SK-N-MC (cell line): ENCODE measurements around the gene MRPS24.

Experiments used
- DNase-seq: peaks from one replicate; pipeline ENCODE4 v3.0.0-alpha.2; 2011; ENCODE audit warnings: low read depth, low spot score
- H3K27ac ChIP-seq: fragments of 200-600 bp; sonication (generic); 2 replicates; pipeline ENCODE4 v1.5.1; 2016; ENCODE audit warnings: mixed run types
- H3K36me3 ChIP-seq: fragments of 200-600 bp; sonication (generic); 2 replicates; pipeline ENCODE4 v1.6.1; 2017; ENCODE audit warnings: antibody characterized with exemption, low read length, mixed read lengths; ENCODE audit not compliant: insufficient read depth
- H3K4me3 ChIP-seq: fragments of 200-600 bp; sonication (generic); 2 replicates; pipeline ENCODE4 v1.5.1; 2016
- H3K9ac ChIP-seq: fragments of 200-600 bp; sonication (generic); 2 replicates; pipeline ENCODE4 v1.8.0; 2017; ENCODE audit warnings: mixed run types, mixed read lengths; ENCODE audit not compliant: insufficient read length
- H3K9me3 ChIP-seq: fragments of 200-600 bp; sonication (generic); 2 replicates; pipeline ENCODE4 v1.6.1; 2017; ENCODE audit warnings: low read depth, mild to moderate bottlenecking, antibody characterized with exemption, low read length, moderate library complexity, mixed read lengths
- EZH2 ChIP-seq: fragments of 200-600 bp; sonication (generic); IDR thresholded peaks from one replicate; pipeline ENCODE4 v1.6.1; 2017; ENCODE audit warnings: antibody characterized with exemption
- FOXP2 ChIP-seq: optimal IDR thresholded peaks from 2 replicates; pipeline ENCODE3; 2011; ENCODE audit warnings: mild to moderate bottlenecking, moderate library complexity; ENCODE audit not compliant: insufficient read depth; ENCODE audit errors: extremely low read length, control extremely low read depth
- POLR2AphosphoS5 ChIP-seq: IDR thresholded peaks from 2 replicates; pipeline ENCODE4 v1.6.1; 2012; ENCODE audit warnings: mild to moderate bottlenecking, low read depth, low read length, borderline replicate concordance

The MRPS24 gene

DNA sequence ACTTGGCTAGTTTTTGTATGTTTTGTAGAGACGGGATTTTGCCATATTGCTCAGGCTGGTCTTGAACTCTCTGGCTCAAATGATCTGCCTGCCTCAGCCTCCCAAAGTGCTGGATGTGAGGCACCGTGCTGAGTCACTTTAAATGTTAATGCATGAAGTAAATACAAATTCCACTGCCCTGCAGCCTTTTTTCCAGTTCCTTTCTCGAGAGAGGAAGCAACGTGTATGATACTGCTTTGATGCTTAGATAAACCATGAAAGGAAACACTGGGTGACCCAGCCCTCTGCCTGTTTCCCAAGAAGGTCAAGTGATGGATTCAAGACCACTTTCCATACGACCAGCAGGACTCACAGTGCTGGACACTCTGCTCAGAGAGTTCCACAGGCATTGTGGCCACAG, 11.3 kb upstream of the MRPS24 start:
- no peak for DNase-seq
- no peak overlapping the region for H3K27ac ChIP-seq
- H3K9me3 ChIP-seq, result no peaks in the 10 kb centered on the region
- peaks cover 65% of the 10 kb centered on the region for H3K36me3 ChIP-seq
- no peak overlapping the region for H3K9ac ChIP-seq
- no peak for TF ChIP-seq POLR2AphosphoS5
- TF ChIP-seq FOXP2, result no peak
- TF ChIP-seq EZH2, result no peak
- H3K4me3 ChIP-seq, result no peak overlapping the region

DNA sequence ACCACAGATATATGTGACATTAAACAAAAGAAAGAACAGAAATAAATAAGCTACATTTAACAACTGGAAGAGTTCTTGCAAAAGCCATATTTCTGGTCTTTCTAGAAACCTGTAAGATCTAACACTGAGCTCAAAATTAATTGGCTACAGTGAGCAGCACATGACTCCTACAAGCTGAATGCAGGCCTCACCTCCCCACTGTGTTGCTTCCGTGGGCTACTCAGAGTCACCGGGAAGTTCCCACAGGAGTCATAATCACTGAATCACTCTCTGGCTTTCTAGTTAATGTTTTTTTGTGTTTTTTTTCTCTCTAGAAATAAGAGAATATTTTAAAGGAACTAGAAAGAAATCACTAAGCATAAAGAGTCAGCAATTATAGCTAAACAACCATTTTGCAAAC, 10.2 kb upstream of the MRPS24 start:
- TF ChIP-seq POLR2AphosphoS5 (no peak), EZH2 (no peak), FOXP2 (no peak)
- H3K36me3 ChIP-seq, result peaks cover 58% of the 10 kb centered on the region
- no peak overlapping the region for H3K4me3 ChIP-seq
- no peak overlapping the region for H3K27ac ChIP-seq
- no peak for DNase-seq
- no peak overlapping the region for H3K9ac ChIP-seq
- no peaks in the 10 kb centered on the region for H3K9me3 ChIP-seq

DNA sequence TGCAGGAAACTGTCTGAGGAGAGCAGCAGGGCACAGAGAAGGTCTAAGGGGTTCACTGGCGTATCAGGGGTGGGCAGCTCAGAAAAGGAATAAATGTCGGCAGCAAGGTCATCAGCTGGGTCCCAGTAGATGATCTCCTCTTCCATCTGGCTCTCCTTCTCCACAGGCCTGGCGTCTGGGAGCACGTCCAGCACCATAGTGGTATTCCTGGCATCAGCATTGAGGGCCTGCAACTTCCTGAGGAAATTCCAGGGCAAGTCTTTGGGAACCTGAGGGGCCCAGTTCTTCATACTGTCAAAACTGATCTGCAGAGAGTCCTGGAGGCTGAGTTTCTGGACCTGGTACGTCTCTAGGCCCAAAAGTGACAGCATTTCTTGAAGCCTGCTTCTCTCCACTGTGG, 9.6 kb upstream of the MRPS24 start:
- peaks cover 53% of the 10 kb centered on the region for H3K36me3 ChIP-seq
- DNase-seq, result no peak
- H3K4me3 ChIP-seq, result no peak overlapping the region
- no peak overlapping the region for H3K9ac ChIP-seq
- no peak overlapping the region for H3K27ac ChIP-seq
- no peaks in the 10 kb centered on the region for H3K9me3 ChIP-seq
- TF ChIP-seq FOXP2 (no peak), POLR2AphosphoS5 (no peak), EZH2 (no peak)

DNA sequence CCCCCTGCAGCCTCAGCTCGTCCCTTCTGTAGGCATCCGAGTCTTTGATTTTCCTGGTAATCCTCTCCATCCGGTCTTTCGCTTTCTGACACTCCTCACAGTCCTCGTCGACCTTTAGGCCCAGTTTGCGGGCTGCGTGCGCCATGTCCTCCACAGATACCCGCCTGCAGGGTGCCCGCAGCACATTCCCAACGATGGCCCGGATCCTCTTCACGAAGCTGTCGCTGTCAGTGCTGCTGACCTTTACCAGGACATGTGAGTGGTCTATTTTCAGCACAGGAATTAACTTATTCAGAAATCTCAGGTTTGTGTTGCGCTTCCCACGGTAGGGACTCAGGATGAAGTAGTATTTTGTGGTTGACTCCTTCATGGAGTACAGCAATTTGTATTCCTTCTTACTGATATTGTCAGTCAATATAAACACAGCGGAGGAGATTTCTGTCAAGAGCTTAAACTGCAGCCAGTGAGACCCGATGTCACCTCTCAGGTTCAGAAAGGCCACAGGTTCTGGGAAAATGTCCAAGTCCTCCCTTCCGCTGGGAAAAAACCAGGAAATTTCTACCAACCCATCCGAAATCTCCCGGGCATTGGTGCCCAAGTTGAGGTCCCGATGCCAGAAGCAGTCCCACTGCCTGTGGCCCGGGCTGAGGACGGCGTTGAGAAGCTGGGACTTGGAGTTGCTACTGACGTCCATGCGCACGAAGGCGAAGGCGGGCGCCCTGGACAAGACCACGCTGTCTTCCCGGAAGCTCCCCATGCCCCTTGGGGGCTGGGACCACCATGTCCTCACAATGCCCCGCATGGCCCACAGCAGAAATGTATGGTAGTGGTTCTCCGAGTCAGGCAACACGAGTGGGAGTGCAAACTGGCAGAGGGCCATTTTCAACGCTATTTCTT, 8.9 kb upstream of the MRPS24 start:
- Histone ChIP-seq H3K4me3 (no peak overlapping the region), H3K9me3 (no peaks in the 10 kb centered on the region), H3K9ac (no peak overlapping the region), H3K27ac (no peak overlapping the region), H3K36me3 (peaks cover 53% of the 10 kb centered on the region)
- DNase-seq, result no peak
- TF ChIP-seq POLR2AphosphoS5 (no peak), FOXP2 (no peak), EZH2 (no peak)

DNA sequence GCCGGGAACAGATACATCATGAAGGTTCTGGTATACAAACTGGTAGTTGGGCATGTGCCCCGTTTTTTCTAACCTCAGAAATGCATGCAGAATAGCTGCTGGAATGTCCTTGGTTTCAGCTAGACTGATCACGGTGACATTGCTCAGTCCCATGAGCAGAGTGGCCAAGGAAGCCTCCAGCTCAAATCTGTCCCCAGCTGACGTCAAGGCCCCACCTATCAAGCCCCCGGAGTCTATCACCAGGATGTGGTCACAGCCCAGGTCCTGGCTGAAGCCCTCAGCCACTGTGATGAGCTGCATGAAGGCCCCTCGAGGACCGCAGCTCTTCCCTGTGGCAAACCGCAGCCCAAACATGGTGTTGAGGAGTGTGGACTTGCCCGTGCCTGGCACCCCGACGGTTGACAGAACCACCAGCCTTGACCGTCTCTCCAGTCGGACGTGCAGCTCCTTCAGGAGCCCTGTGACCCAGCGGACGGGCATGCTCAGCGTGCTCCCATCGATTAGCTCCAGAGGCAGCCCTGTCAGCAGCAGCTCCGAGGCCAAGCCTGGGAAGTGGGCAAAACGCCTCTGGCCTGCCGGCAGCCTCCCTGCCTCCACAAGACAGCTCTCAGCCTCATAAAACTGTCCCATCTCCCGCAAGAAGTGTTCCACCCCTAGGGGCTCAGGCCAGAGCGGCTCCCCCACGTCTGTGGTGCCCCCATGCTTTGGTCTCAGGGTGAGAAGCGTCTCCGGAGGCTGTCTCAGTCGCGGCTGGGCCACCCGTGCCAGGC, 7.8 kb upstream of the MRPS24 start:
- no peak for TF ChIP-seq FOXP2
- no peak for TF ChIP-seq EZH2
- TF ChIP-seq POLR2AphosphoS5, result no peak
- H3K27ac ChIP-seq, result no peak overlapping the region
- DNase-seq, result no peak
- no peaks in the 10 kb centered on the region for H3K9me3 ChIP-seq
- no peak overlapping the region for H3K4me3 ChIP-seq
- no peak overlapping the region for H3K9ac ChIP-seq
- peaks cover 53% of the 10 kb centered on the region for H3K36me3 ChIP-seq

DNA sequence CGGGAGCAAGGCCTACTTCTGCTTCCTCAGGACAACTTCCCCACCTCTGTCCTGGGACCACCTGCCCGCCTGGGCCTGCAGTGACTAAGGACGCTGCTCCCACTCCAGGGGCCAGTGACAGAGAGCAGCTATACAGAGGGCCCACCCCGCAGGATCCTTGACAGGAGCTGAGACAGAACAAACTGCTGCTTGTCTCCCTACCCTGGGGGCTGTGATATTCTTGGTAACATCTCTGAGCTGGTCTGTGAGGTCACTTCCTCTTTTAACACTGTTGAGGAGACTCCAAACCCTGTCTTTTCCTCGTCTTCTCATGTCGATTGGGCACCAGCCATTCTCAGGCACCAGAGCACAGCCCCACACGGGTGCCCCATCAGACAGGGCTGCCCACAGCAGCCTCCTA, 6.9 kb upstream of the MRPS24 start:
- Histone ChIP-seq H3K9ac (no peak overlapping the region), H3K27ac (no peak overlapping the region), H3K36me3 (peaks cover 48% of the 10 kb centered on the region), H3K4me3 (no peak overlapping the region), H3K9me3 (no peaks in the 10 kb centered on the region)
- TF ChIP-seq FOXP2 (no peak), EZH2 (no peak), POLR2AphosphoS5 (no peak)
- DNase-seq, result no peak

DNA sequence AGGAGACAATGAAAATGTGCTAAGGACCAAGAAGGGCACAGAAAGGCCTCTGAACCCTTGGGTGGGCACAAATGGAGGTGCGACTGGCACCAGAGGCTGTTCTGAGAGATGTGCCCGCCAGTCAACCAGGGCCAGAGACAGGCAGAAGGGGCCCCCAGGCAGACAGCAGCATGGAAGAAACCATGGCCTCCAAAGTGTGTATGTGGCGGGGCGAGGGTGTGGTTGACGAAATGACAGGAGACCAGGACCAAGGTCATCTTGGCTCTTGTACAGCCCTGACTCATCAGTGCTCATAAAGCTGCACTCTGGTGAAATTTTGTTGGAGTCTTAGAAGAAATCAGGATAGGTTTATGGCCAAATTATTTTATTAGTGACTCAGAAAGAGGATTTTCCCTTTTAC, 4.0 kb upstream of the MRPS24 start:
- Histone ChIP-seq H3K27ac (no peak overlapping the region), H3K4me3 (no peak overlapping the region), H3K9ac (no peak overlapping the region), H3K36me3 (peaks cover 19% of the 10 kb centered on the region; the same call in 1 of the 2 replicates), H3K9me3 (no peaks in the 10 kb centered on the region)
- TF ChIP-seq POLR2AphosphoS5, result no peak
- TF ChIP-seq FOXP2, result no peak
- TF ChIP-seq EZH2, result no peak
- no peak for DNase-seq

DNA sequence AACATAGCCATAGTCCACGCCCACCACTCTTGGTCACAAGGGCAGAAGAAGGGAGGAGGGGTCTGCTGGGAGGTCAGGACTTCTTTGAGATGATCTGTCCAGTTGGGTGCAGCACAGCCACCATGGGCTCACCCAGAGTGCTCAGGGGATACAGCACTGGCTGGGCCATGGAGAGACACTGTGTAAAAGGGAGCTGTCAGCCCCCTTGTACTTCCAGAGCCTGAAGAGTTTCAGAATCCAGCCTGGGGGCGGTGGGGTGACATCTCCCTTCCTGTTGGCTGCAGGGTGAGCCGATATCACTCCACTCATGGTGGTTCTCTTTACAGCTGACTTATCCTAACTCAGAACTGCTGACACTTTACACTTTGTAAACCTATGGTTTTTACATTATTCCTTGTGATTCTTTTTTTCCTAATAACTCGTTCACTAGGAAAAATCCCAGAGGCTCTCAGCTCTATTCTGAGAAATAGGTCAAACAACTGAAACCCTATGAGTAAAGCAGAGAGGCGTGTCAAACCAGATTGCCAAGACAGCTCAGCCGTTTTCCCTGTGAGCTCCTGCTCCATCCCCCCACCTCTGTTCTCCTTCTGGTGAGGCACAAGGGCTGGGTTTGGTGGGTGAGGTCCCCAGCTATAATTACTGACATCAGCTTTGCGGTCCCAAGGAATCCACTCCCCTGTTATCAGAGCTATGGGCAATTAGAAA, 3.2 kb upstream of the MRPS24 start:
- DNase-seq, result no peak

More for the DNA sequence above, 3.2 kb upstream of the MRPS24 start:
- no peaks in the 10 kb centered on the region for H3K9me3 ChIP-seq
- TF ChIP-seq POLR2AphosphoS5 (no peak), EZH2 (no peak), FOXP2 (no peak)
- H3K9ac ChIP-seq, result no peak overlapping the region
- peaks cover 18% of the 10 kb centered on the region for H3K36me3 ChIP-seq
- H3K4me3 ChIP-seq, result no peak overlapping the region
- no peak overlapping the region for H3K27ac ChIP-seq
